ENCODE results near the gene ATF6B.

DNA sequence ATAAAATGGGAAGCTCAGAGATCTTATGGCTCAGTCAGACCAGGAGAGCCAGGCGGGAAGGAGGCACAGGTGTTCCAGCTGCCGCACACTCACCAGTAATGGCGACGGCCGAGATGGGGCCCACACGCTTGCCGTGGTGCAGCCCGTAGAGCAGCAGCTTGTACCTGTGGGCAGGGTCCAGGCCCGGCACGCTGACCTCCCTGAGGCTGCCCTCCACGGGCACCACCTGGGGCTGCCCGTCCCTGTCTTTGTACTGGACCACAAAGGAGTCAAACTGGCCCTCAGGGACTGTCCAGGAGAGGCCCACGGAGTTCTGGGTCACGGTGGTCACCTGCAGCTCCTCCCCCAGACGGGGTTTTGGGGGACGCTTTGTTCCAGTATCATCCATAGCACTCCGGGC, 58.6 kb downstream of the ATF6B start:
- TF ChIP-seq, protein P1, sequence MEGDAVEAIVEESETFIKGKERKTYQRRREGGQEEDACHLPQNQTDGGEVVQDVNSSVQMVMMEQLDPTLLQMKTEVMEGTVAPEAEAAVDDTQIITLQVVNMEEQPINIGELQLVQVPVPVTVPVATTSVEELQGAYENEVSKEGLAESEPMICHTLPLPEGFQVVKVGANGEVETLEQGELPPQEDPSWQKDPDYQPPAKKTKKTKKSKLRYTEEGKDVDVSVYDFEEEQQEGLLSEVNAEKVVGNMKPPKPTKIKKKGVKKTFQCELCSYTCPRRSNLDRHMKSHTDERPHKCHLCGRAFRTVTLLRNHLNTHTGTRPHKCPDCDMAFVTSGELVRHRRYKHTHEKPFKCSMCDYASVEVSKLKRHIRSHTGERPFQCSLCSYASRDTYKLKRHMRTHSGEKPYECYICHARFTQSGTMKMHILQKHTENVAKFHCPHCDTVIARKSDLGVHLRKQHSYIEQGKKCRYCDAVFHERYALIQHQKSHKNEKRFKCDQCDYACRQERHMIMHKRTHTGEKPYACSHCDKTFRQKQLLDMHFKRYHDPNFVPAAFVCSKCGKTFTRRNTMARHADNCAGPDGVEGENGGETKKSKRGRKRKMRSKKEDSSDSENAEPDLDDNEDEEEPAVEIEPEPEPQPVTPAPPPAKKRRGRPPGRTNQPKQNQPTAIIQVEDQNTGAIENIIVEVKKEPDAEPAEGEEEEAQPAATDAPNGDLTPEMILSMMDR (IDR thresholded peaks at IDR 0.05): no peak
- TF ChIP-seq POLR2A (IDR thresholded peaks at IDR 0.05): no peak
